Keratinocyte (primary cell): ENCODE data around the gene COA7.

Experiments used
- CTCF ChIP-seq, 3 experiments: IDR thresholded peaks in 1 of 3; conservative IDR thresholded peaks in 1 of 3; optimal IDR thresholded peaks in 1 of 3; 2 replicates in 2 of 3; 3 replicates in 1 of 3; pipeline versions ENCODE3 to v1.5.1; 2011; ENCODE audit warnings: low read length in 3 of 3, mild to moderate bottlenecking in 3 of 3, moderate library complexity in 2 of 3, control low read depth in 1 of 3, inconsistent platforms in 1 of 3; ENCODE audit not compliant: insufficient read depth in 2 of 3; ENCODE audit errors: extremely low read depth in 1 of 3
- EZH2 ChIP-seq: IDR thresholded peaks from one replicate; pipeline ENCODE4 v1.6.1; 2012; ENCODE audit warnings: inconsistent platforms, mild to moderate bottlenecking, low read length, moderate library complexity

- TF ChIP-seq CTCF (optimal IDR thresholded peaks at IDR 0.05 in 1 of 3, IDR thresholded peaks at IDR 0.05 in 1 of 3, conservative IDR thresholded peaks at IDR 0.05 in 1 of 3; ENCODE audit: extremely low read depth in 1 of 3, insufficient read depth in 2 of 3, low read length in 3 of 3) (no peak), EZH2 (no peak)
Measured at GRCh38 chr1:52667290-52667689, 30.9 kb downstream of the COA7 start.
